ENCODE results near the gene UBL4B.

UBL4B gene

GRCh38 chr1:110102081-110102480, 10.2 kb upstream of the UBL4B start:
- no peak overlapping the region for H3K4me3 ChIP-seq (ENCODE audit: low read length)
- H3K4me2 ChIP-seq (ENCODE audit: low read length) = no peak overlapping the region
- H3K9me3 ChIP-seq (replicated peaks; ENCODE audit: low read length) = no peaks in the 10 kb centered on the region
- H3K4me1 ChIP-seq (ENCODE audit: control insufficient read depth, insufficient read depth, low read length) = peaks cover 5% of the 10 kb centered on the region
- no peak overlapping the region for H3K9ac ChIP-seq (ENCODE audit: low read depth, low read length)
- H3K36me3 ChIP-seq (ENCODE audit: insufficient read depth, low read length) = no peaks in the 10 kb centered on the region
- H3K27me3 ChIP-seq (ENCODE audit: control insufficient read depth, insufficient read depth, low read length) = peaks cover 56% of the 10 kb centered on the region

GRCh38 chr1:110106013-110106941, 6.0 kb upstream of the UBL4B start:
- H3K9me3 ChIP-seq (replicated peaks; ENCODE audit: low read length) = no peaks in the 10 kb centered on the region
- no peak overlapping the region for H3K9ac ChIP-seq (ENCODE audit: low read depth, low read length)
- H3K27me3 ChIP-seq (ENCODE audit: control insufficient read depth, insufficient read depth, low read length) = peaks cover 52% of the 10 kb centered on the region
- no peak overlapping the region for H3K4me2 ChIP-seq (ENCODE audit: low read length)
- H3K4me1 ChIP-seq (ENCODE audit: control insufficient read depth, insufficient read depth, low read length) = peaks cover 5% of the 10 kb centered on the region
- no peaks in the 10 kb centered on the region for H3K36me3 ChIP-seq (ENCODE audit: insufficient read depth, low read length)
- H3K4me3 ChIP-seq (ENCODE audit: low read length) = no peak overlapping the region

GRCh38 chr1:110107867-110108469, 4.3 kb upstream of the UBL4B start:
- Histone ChIP-seq H3K27me3 (ENCODE audit: control insufficient read depth, insufficient read depth, low read length) (peaks cover 59% of the 10 kb centered on the region), H3K4me3 (ENCODE audit: low read length) (no peak overlapping the region), H3K4me2 (ENCODE audit: low read length) (no peak overlapping the region), H3K4me1 (ENCODE audit: control insufficient read depth, insufficient read depth, low read length) (no peaks in the 10 kb centered on the region), H3K9me3 (replicated peaks; ENCODE audit: low read length) (no peaks in the 10 kb centered on the region), H3K36me3 (ENCODE audit: insufficient read depth, low read length) (no peaks in the 10 kb centered on the region), H3K9ac (ENCODE audit: low read depth, low read length) (no peak overlapping the region)

GRCh38 chr1:110111081-110111480, 1.2 kb upstream of the UBL4B start:
- no peak overlapping the region for H3K4me3 ChIP-seq (ENCODE audit: low read length)
- peaks cover 77% of the 10 kb centered on the region for H3K27me3 ChIP-seq (ENCODE audit: control insufficient read depth, insufficient read depth, low read length)
- no peaks in the 10 kb centered on the region for H3K36me3 ChIP-seq (ENCODE audit: insufficient read depth, low read length)
- H3K4me1 ChIP-seq (ENCODE audit: control insufficient read depth, insufficient read depth, low read length) = no peaks in the 10 kb centered on the region
- H3K4me2 ChIP-seq (ENCODE audit: low read length) = no peak overlapping the region
- H3K9ac ChIP-seq (ENCODE audit: low read depth, low read length) = no peak overlapping the region
- H3K9me3 ChIP-seq (replicated peaks; ENCODE audit: low read length) = no peaks in the 10 kb centered on the region

- Histone ChIP-seq H3K4me3 (ENCODE audit: low read length) (no peak overlapping the region), H3K36me3 (ENCODE audit: insufficient read depth, low read length) (no peaks in the 10 kb centered on the region), H3K9ac (ENCODE audit: low read depth, low read length) (no peak overlapping the region), H3K4me2 (ENCODE audit: low read length) (no peak overlapping the region), H3K9me3 (replicated peaks; ENCODE audit: low read length) (no peaks in the 10 kb centered on the region), H3K4me1 (ENCODE audit: control insufficient read depth, insufficient read depth, low read length) (no peaks in the 10 kb centered on the region), H3K27me3 (ENCODE audit: control insufficient read depth, insufficient read depth, low read length) (peaks cover 80% of the 10 kb centered on the region)
These were observed 413 bp downstream of the UBL4B start for GRCh38 chr1:110112656-110113055.

GRCh38 chr1:110113551-110113950, 1.3 kb downstream of the UBL4B start:
- Histone ChIP-seq H3K36me3 (ENCODE audit: insufficient read depth, low read length) (no peaks in the 10 kb centered on the region), H3K4me3 (ENCODE audit: low read length) (no peak overlapping the region), H3K4me2 (ENCODE audit: low read length) (no peak overlapping the region), H3K9ac (ENCODE audit: low read depth, low read length) (no peak overlapping the region), H3K9me3 (replicated peaks; ENCODE audit: low read length) (no peaks in the 10 kb centered on the region), H3K27me3 (ENCODE audit: control insufficient read depth, insufficient read depth, low read length) (peaks cover 72% of the 10 kb centered on the region), H3K4me1 (ENCODE audit: control insufficient read depth, insufficient read depth, low read length) (no peaks in the 10 kb centered on the region)

- Histone ChIP-seq H3K36me3 (ENCODE audit: insufficient read depth, low read length) (no peaks in the 10 kb centered on the region), H3K27me3 (ENCODE audit: control insufficient read depth, insufficient read depth, low read length) (peaks cover 66% of the 10 kb centered on the region), H3K4me2 (ENCODE audit: low read length) (no peak overlapping the region), H3K9me3 (replicated peaks; ENCODE audit: low read length) (no peaks in the 10 kb centered on the region), H3K4me1 (ENCODE audit: control insufficient read depth, insufficient read depth, low read length) (no peaks in the 10 kb centered on the region), H3K9ac (ENCODE audit: low read depth, low read length) (no peak overlapping the region), H3K4me3 (ENCODE audit: low read length) (no peak overlapping the region)
These were observed 1.9 kb downstream of the UBL4B start for GRCh38 chr1:110114173-110114572.

DNA sequence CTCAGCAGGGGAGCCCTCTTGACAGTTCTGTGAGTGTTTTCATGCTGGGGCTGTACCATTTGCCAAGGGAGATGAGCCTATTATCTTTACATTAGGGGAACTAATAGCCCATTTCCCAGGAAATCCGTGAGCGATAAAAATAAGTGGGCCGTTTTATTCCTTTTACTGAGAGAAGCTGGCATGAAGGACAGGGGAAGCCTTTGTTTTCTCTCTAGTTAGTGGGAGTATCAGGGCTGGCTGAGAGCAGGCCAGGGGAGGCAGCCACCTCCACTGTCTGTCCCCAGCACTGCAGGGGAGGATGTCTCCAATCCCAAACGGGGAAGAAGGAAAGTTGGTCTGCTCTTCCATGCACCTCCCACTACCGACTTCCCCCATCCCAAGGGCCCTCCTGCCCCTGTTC, 2.5 kb downstream of the UBL4B start:
- H3K9me3 ChIP-seq (replicated peaks; ENCODE audit: low read length) = no peaks in the 10 kb centered on the region
- H3K4me1 ChIP-seq (ENCODE audit: control insufficient read depth, insufficient read depth, low read length) = no peaks in the 10 kb centered on the region
- no peak overlapping the region for H3K4me3 ChIP-seq (ENCODE audit: low read length)
- H3K27me3 ChIP-seq (ENCODE audit: control insufficient read depth, insufficient read depth, low read length) = peaks cover 64% of the 10 kb centered on the region
- no peaks in the 10 kb centered on the region for H3K36me3 ChIP-seq (ENCODE audit: insufficient read depth, low read length)
- no peak overlapping the region for H3K4me2 ChIP-seq (ENCODE audit: low read length)
- no peak overlapping the region for H3K9ac ChIP-seq (ENCODE audit: low read depth, low read length)

DNA sequence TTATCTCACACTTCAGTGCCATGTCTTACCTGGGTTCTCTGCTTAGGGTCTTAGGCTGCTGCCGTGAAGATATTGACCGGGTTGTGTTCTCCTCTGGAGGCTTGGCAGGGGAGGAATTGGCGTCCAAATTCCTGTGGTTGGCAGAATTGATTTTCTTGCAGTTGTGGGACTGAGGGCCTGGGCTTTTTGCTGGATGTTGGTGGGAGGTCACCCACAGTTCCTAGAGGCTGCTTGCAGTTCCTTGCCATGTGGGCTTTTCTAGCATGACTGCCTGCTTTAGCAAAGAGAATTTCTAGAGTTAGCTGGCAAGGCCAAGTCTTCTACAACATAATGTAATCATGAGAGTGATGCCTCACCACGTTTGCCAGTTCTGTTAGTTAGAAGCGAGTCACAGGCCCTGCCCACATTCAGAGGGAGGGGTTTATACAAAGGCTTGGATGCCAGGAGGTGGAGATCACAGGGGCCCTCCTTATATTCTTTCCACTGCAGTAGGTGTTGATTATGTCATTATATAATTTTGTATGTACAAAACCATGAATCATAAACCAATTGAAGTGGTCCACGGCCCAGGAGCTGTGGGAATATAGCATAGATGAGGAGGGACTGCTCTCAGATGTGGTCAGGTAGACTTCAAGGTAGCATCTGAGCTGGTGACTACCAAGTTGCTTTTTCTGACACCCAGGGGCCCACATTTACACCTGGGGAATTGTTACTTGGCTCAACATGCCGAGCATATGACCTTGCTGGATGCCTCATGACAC, 6.6 kb downstream of the UBL4B start:
- Histone ChIP-seq H3K4me3 (ENCODE audit: low read length) (no peak overlapping the region), H3K36me3 (ENCODE audit: insufficient read depth, low read length) (no peaks in the 10 kb centered on the region), H3K4me2 (ENCODE audit: low read length) (no peak overlapping the region), H3K27me3 (ENCODE audit: control insufficient read depth, insufficient read depth, low read length) (peaks cover 29% of the 10 kb centered on the region), H3K9me3 (replicated peaks; ENCODE audit: low read length) (no peaks in the 10 kb centered on the region), H3K9ac (ENCODE audit: low read depth, low read length) (no peak overlapping the region), H3K4me1 (ENCODE audit: control insufficient read depth, insufficient read depth, low read length) (peaks cover 3% of the 10 kb centered on the region)

- Histone ChIP-seq H3K9ac (ENCODE audit: low read depth, low read length) (no peak overlapping the region), H3K4me3 (ENCODE audit: low read length) (no peak overlapping the region), H3K36me3 (ENCODE audit: insufficient read depth, low read length) (no peaks in the 10 kb centered on the region), H3K9me3 (replicated peaks; ENCODE audit: low read length) (no peaks in the 10 kb centered on the region), H3K4me2 (ENCODE audit: low read length) (no peak overlapping the region), H3K27me3 (ENCODE audit: control insufficient read depth, insufficient read depth, low read length) (peaks cover 19% of the 10 kb centered on the region), H3K4me1 (ENCODE audit: control insufficient read depth, insufficient read depth, low read length) (peaks cover 3% of the 10 kb centered on the region)
These were observed 7.6 kb downstream of the UBL4B start for GRCh38 chr1:110119843-110120242.

- no peak overlapping the region for H3K4me3 ChIP-seq (ENCODE audit: low read length)
- no peak overlapping the region for H3K4me2 ChIP-seq (ENCODE audit: low read length)
- no peak overlapping the region for H3K9ac ChIP-seq (ENCODE audit: low read depth, low read length)
- H3K9me3 ChIP-seq (replicated peaks; ENCODE audit: low read length) = peaks cover under 1% of the 10 kb centered on the region
- peaks cover 3% of the 10 kb centered on the region for H3K4me1 ChIP-seq (ENCODE audit: control insufficient read depth, insufficient read depth, low read length)
- no peaks in the 10 kb centered on the region for H3K36me3 ChIP-seq (ENCODE audit: insufficient read depth, low read length)
- H3K27me3 ChIP-seq (ENCODE audit: control insufficient read depth, insufficient read depth, low read length) = peaks cover 9% of the 10 kb centered on the region
These were observed 8.8 kb downstream of the UBL4B start for GRCh38 chr1:110120960-110121561.
